ENCODE measurements around the gene GLTPD2. TPM values are rescaled to one million over a fixed set of nuclear protein-coding genes. Genes with fewer than 3 reads are reported as not detected.

Gene GLTPD2
- total RNA-seq, 4 donors from 2014 or later = 1.1 to 2.0 (median 1.1) TPM; not detected in 1

GRCh38 chr17:4806456-4806776, 17.7 kb downstream of the GLTPD2 start:
- DNase-seq = no peak
- Histone ChIP-seq H3K9me3 (no peaks in the 10 kb centered on the region), H3K27ac (peak overlapping the region; percentile 35 to 92 (median 82)), H3K4me1 (peaks cover 14 to 51% (median 21%) of the 10 kb centered on the region in 3 donors), H3K27me3 (no peaks in the 10 kb centered on the region), H3K4me3 (peak overlapping the region; percentile 65 to 76 (median 71)), H3K36me3 (peaks cover 0 to 28% (median 11%) of the 10 kb centered on the region in 3 donors)
- no peak for TF ChIP-seq CTCF (IDR thresholded peaks at IDR 0.05)
- TF ChIP-seq POLR2A (IDR thresholded peaks at IDR 0.05) = no peak
- WGBS, 2 donors = 6 to 17% methylated on average over 5 to 6 of the region's 16 CpGs
- intact Hi-C loops (cut with DNase I) = no loop called here

- peak; percentile 28 for DNase-seq
- 0% methylated on average over 1 of the region's 106 CpGs; no CpG with 5 or more reads in 1 of the 2 donors for WGBS, 2 donors
- intact Hi-C loops (cut with DNase I) = no loop called here
- no peaks in the 10 kb centered on the region for H3K9me3 ChIP-seq
- peaks cover 14 to 51% (median 21%) of the 10 kb centered on the region in 3 donors for H3K4me1 ChIP-seq
- TF ChIP-seq CTCF (IDR thresholded peaks at IDR 0.05) (no peak), POLR2A (IDR thresholded peaks at IDR 0.05) (peak in 2 of 4 donors; percentile 14 to 83)
- peak within 1 kb of the TSS; percentile 78 to 92 (median 89) for H3K27ac ChIP-seq
- H3K27me3 ChIP-seq = no peaks in the 10 kb centered on the region
- peak within 1 kb of the TSS; percentile 65 to 76 (median 71) for H3K4me3 ChIP-seq
- peaks cover 0 to 34% (median 11%) of the 10 kb centered on the region in 3 donors for H3K36me3 ChIP-seq
Observed at GRCh38 chr17:4806777-4807604, 18.2 kb downstream of the GLTPD2 start, which contains the start of gene PLD2. PLD2 (plus strand) TSS chr17:4807152; CDS start chr17:4807773, 621 bp downstream.

- 11 to 24% methylated on average over 18 to 19 of the region's 32 CpGs for WGBS, 2 donors
- no peak for DNase-seq
Observed at GRCh38 chr17:4807605-4808377, 19.0 kb downstream of the GLTPD2 start.

GRCh38 chr17:4808378-4808767, 19.6 kb downstream of the GLTPD2 start:
- intact Hi-C loops (cut with DNase I) = no loop called here
- WGBS, 2 donors = 12 to 24% methylated on average over 6 of the region's 6 CpGs
- TF ChIP-seq POLR2A (IDR thresholded peaks at IDR 0.05) (no peak), CTCF (IDR thresholded peaks at IDR 0.05) (peak in 1 of 6 experiments; percentile 11)
- no peak for DNase-seq
- H3K27me3 ChIP-seq = no peaks in the 10 kb centered on the region
- H3K4me1 ChIP-seq = peaks cover 14 to 61% (median 21%) of the 10 kb centered on the region in 3 donors
- peaks cover 0 to 35% (median 11%) of the 10 kb centered on the region in 3 donors for H3K36me3 ChIP-seq
- no peaks in the 10 kb centered on the region for H3K9me3 ChIP-seq
- H3K27ac ChIP-seq = peak overlapping the region; percentile 78 to 92 (median 89)
- peak overlapping the region; percentile 65 to 76 (median 71) for H3K4me3 ChIP-seq

More at GRCh38 chr17:4807605-4808377, 19.0 kb downstream of the GLTPD2 start:
- intact Hi-C loops (cut with DNase I) = no loop called here
- H3K36me3 ChIP-seq = peaks cover 0 to 35% (median 11%) of the 10 kb centered on the region in 3 donors
- peak overlapping the region; percentile 65 to 76 (median 71) for H3K4me3 ChIP-seq
- no peaks in the 10 kb centered on the region for H3K27me3 ChIP-seq
- TF ChIP-seq POLR2A (IDR thresholded peaks at IDR 0.05) (no peak), CTCF (IDR thresholded peaks at IDR 0.05) (no peak)
- H3K9me3 ChIP-seq = no peaks in the 10 kb centered on the region
- H3K27ac ChIP-seq = peak overlapping the region; percentile 78 to 92 (median 89)
- H3K4me1 ChIP-seq = peaks cover 14 to 55% (median 21%) of the 10 kb centered on the region in 3 donors
